GM23338 (cell line): Measurements from ENCODE around the gene FBXL19. TPM values are rescaled to one million over a fixed set of nuclear protein-coding genes. Genes with fewer than 3 reads are reported as not detected.

Experiments
- ATAC-seq: fragments of 200-7000 bp; cut with Tn5 transposase; 3 replicates; pipeline ENCODE4 v1.9.1; 2020
- DNase-seq: peaks from one replicate; pipeline ENCODE4 v3.0.0-alpha.2; 2015; ENCODE audit warnings: low spot score
- H2AFZ ChIP-seq: fragments of 200-600 bp; sonication (generic); 2 replicates; pipeline ENCODE4 v1.8.0; 2016; ENCODE audit warnings: antibody characterized with exemption, mild to moderate bottlenecking, moderate library complexity
- H3F3A ChIP-seq: fragments of 200-600 bp; sonication (generic); replicated peaks from 2 replicates; pipeline ENCODE4 v1.8.0; 2017; ENCODE audit warnings: antibody characterized with exemption, mixed run types, low read depth
- H3K27ac ChIP-seq: fragments of 200-600 bp; sonication (generic); 2 replicates; pipeline ENCODE4 v1.6.1; 2016; ENCODE audit warnings: low read depth
- H3K27me3 ChIP-seq: fragments of 200-600 bp; sonication (generic); 2 replicates; pipeline ENCODE4 v1.8.0; 2016; ENCODE audit warnings: mild to moderate bottlenecking, mixed run types, moderate library complexity; ENCODE audit not compliant: insufficient read depth
- H3K36me3 ChIP-seq: fragments of 200-600 bp; sonication (generic); 2 replicates; pipeline ENCODE4 v1.8.0; 2016; ENCODE audit warnings: mild to moderate bottlenecking; ENCODE audit not compliant: insufficient read depth
- H3K4me1 ChIP-seq: fragments of 200-600 bp; sonication (generic); 2 replicates; pipeline ENCODE4 v1.8.0; 2016; ENCODE audit warnings: mild to moderate bottlenecking, moderate library complexity; ENCODE audit not compliant: insufficient read depth
- H3K4me2 ChIP-seq: fragments of 200-600 bp; sonication (generic); 2 replicates; pipeline ENCODE4 v1.7.1; 2017; ENCODE audit warnings: mixed run types
- H3K4me3 ChIP-seq: fragments of 200-600 bp; sonication (generic); 2 replicates; pipeline ENCODE4 v1.6.1; 2016; ENCODE audit warnings: mixed run types
- H3K79me2 ChIP-seq: fragments of 200-600 bp; sonication (generic); replicated peaks from 2 replicates; pipeline ENCODE4 v1.8.0; 2017; ENCODE audit warnings: mild to moderate bottlenecking; ENCODE audit not compliant: insufficient read depth
- H3K9me2 ChIP-seq: fragments of 200-600 bp; sonication (generic); 2 replicates; pipeline ENCODE4 v1.8.0; 2017; ENCODE audit not compliant: insufficient read depth
- H4K20me1 ChIP-seq: fragments of 200-600 bp; sonication (generic); replicated peaks from 2 replicates; pipeline ENCODE4 v1.8.0; 2017; ENCODE audit warnings: mild to moderate bottlenecking; ENCODE audit not compliant: insufficient read depth
- H3K27ac Mint-ChIP-seq: 2 replicates; pipeline ENCODE4 v1.8.0; 2020; ENCODE audit warnings: inconsistent platforms, mild to moderate bottlenecking, moderate library complexity, mixed read lengths
- H3K27me3 Mint-ChIP-seq: 3 replicates; pipeline ENCODE4 v1.8.0; 2022; ENCODE audit warnings: low read depth, mild to moderate bottlenecking, moderate library complexity, mixed read lengths, inconsistent platforms; ENCODE audit not compliant: insufficient read depth, poor library complexity
- H3K36me3 Mint-ChIP-seq: 3 replicates; pipeline ENCODE4 v1.8.0; 2021; ENCODE audit warnings: low read depth, mild to moderate bottlenecking, inconsistent platforms, moderate library complexity, mixed read lengths
- H3K4me1 Mint-ChIP-seq: 3 replicates; pipeline ENCODE4 v1.8.0; 2020; ENCODE audit warnings: mild to moderate bottlenecking, inconsistent platforms, mixed read lengths
- H3K4me3 Mint-ChIP-seq: 3 replicates; pipeline ENCODE4 v1.8.0; 2021; ENCODE audit warnings: moderate library complexity, mild to moderate bottlenecking, inconsistent platforms, mixed read lengths
- H3K9me3 Mint-ChIP-seq: 3 replicates; pipeline ENCODE4 v1.8.0; 2020; ENCODE audit warnings: moderate library complexity, mild to moderate bottlenecking, inconsistent platforms, mixed read lengths
- CREB1 ChIP-seq: fragments of 250-450 bp; sonication (Bioruptor Pico); IDR thresholded peaks from 2 replicates; pipeline ENCODE4 v1.5.0; 2020; ENCODE audit warnings: low read depth, mild to moderate bottlenecking, moderate library complexity
- EZH2 ChIP-seq: fragments of 200-600 bp; sonication (generic); IDR thresholded peaks from one replicate; pipeline ENCODE4 v1.8.0; 2017; ENCODE audit warnings: antibody characterized with exemption, mild to moderate bottlenecking, low read depth; ENCODE audit not compliant: unreplicated experiment
- EZH2phosphoT487 ChIP-seq: fragments of 200-600 bp; sonication (generic); IDR thresholded peaks from one replicate; pipeline ENCODE4 v1.8.1; 2018; ENCODE audit warnings: antibody characterized with exemption; ENCODE audit not compliant: unreplicated experiment
- JUNB ChIP-seq: IDR thresholded peaks from one replicate; pipeline ENCODE4 v1.6.1; 2016; ENCODE audit warnings: antibody characterized with exemption; ENCODE audit not compliant: unreplicated experiment
- NANOG ChIP-seq: IDR thresholded peaks from 2 replicates; pipeline ENCODE4 v1.6.1; 2016; ENCODE audit warnings: antibody characterized with exemption, borderline replicate concordance
- POLR2AphosphoS5 ChIP-seq: IDR thresholded peaks from 2 replicates; pipeline ENCODE4 v1.6.1; 2016; ENCODE audit warnings: antibody characterized with exemption, low read depth
- STAT1 ChIP-seq: IDR thresholded peaks from one replicate; pipeline ENCODE4 v1.6.1; 2016; ENCODE audit warnings: antibody characterized with exemption; ENCODE audit not compliant: unreplicated experiment
- ZNF114 ChIP-seq: fragments of 250-450 bp; sonication (Bioruptor Pico); IDR thresholded peaks from 2 replicates; pipeline ENCODE4 v1.5.0; 2020; ENCODE audit warnings: mild to moderate bottlenecking, moderate library complexity
- ZNF331 ChIP-seq: fragments of 250-450 bp; sonication (Bioruptor Pico); IDR thresholded peaks from 2 replicates; pipeline ENCODE4 v1.5.0; 2020; ENCODE audit warnings: low read depth, mild to moderate bottlenecking, moderate library complexity
- polyA plus RNA-seq: library from polyadenylated mRNA; unstranded; fragments of >200 nt; fragmentation: Nextera tagmentation; extraction: Ambion mirVana; gene quantifications from 2 replicates; pipeline ENCODE4 v1.2.1, GENCODE V29; 2016
- total RNA-seq: library from RNA; depleted of rRNA; stranded (reverse); fragments of >200 nt; shearing (Covaris generic); gene quantifications from 2 replicates; pipeline ENCODE4 v1.2.3, GENCODE V29; 2014
- TF ChIP-seq, protein P1 (sequence below), 2 experiments: fragments of 200-600 bp in 1 of 2; sonication (generic) in 1 of 2; conservative IDR thresholded peaks; 2 replicates each; pipeline versions ENCODE4 v1.5.1 to v1.6.1; 2016 to 2017; ENCODE audit warnings: antibody characterized with exemption in 2 of 2, low read depth in 2 of 2, mild to moderate bottlenecking in 2 of 2, moderate library complexity in 1 of 2
- TF ChIP-seq, protein P2 (sequence below): fragments of 250-450 bp; sonication (Bioruptor Pico); IDR thresholded peaks from 2 replicates; pipeline ENCODE4 v1.5.0; 2020; ENCODE audit warnings: mild to moderate bottlenecking, moderate library complexity
- TF ChIP-seq, protein P3 (sequence below): IDR thresholded peaks from one replicate; pipeline ENCODE4 v1.6.1; 2018; ENCODE audit warnings: antibody characterized with exemption; ENCODE audit not compliant: unreplicated experiment
- TF ChIP-seq, protein P4 (sequence below): IDR thresholded peaks from 2 replicates; pipeline ENCODE4 v1.6.1; 2016; ENCODE audit warnings: antibody characterized with exemption

The FBXL19 gene
- total and polyA plus RNA-seq, 2 experiments from 2014 or later: 12.5 to 71.5 TPM

DNA sequence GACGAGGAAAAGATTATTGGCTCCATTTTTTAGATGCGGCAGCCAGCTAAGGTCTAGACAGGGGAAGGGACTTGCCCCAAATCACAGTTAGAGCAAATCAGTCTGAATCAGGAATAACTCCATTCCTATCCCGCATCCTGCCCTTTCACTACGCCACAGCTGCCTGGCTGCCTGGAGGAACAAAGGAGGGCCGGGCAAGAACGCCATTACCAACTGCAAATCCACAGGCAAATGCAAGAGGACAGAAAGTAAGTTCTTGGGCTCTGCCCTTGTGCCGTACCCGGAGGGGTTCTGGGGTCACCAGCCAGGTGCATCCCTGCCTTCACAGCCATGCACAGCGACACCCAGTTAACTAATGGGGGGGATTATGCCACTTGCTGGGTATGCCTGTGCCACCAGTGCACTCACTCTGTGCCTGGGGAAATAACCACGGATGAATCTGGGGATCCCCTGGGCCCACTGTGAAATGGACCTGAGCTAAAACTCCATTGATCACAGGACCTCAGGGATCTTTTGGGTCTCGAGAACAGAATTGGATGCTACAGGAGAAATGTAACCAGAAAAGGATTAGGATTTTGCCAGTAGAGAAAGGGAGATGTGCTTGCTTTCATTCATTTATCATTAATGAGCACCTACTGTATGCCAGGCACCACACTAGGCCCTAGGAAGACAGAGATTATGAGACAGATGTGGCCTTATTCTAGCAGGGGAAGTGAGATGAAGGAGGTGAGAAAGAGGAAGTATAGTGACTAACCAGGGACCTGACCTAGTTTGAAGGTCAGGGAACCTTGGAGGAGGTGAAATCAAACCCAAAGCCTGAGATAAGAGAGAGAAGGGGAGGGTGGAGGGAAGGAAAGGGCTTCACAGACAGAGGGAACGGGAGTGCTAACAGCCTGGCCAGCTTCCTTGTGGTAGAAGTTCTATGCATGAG, 47.2 kb upstream of the FBXL19 start:
- H3K27ac Mint-ChIP-seq: peak overlapping the region; percentile 96
- H3K27ac ChIP-seq: peak overlapping the region; percentile 90
- TF ChIP-seq, protein P1, sequence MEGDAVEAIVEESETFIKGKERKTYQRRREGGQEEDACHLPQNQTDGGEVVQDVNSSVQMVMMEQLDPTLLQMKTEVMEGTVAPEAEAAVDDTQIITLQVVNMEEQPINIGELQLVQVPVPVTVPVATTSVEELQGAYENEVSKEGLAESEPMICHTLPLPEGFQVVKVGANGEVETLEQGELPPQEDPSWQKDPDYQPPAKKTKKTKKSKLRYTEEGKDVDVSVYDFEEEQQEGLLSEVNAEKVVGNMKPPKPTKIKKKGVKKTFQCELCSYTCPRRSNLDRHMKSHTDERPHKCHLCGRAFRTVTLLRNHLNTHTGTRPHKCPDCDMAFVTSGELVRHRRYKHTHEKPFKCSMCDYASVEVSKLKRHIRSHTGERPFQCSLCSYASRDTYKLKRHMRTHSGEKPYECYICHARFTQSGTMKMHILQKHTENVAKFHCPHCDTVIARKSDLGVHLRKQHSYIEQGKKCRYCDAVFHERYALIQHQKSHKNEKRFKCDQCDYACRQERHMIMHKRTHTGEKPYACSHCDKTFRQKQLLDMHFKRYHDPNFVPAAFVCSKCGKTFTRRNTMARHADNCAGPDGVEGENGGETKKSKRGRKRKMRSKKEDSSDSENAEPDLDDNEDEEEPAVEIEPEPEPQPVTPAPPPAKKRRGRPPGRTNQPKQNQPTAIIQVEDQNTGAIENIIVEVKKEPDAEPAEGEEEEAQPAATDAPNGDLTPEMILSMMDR (conservative IDR thresholded peaks at IDR 0.05; ENCODE audit: low read depth in 2 of 2): no peak
- TF ChIP-seq ZNF331 (no peak), NANOG (no peak), EZH2phosphoT487 (no peak), JUNB (no peak), ZNF114 (CRISPR knock-in tag) (no peak), STAT1 (no peak), CREB1 (CRISPR knock-in tag) (no peak), POLR2AphosphoS5 (no peak), EZH2 (no peak)
- TF ChIP-seq, protein P2, sequence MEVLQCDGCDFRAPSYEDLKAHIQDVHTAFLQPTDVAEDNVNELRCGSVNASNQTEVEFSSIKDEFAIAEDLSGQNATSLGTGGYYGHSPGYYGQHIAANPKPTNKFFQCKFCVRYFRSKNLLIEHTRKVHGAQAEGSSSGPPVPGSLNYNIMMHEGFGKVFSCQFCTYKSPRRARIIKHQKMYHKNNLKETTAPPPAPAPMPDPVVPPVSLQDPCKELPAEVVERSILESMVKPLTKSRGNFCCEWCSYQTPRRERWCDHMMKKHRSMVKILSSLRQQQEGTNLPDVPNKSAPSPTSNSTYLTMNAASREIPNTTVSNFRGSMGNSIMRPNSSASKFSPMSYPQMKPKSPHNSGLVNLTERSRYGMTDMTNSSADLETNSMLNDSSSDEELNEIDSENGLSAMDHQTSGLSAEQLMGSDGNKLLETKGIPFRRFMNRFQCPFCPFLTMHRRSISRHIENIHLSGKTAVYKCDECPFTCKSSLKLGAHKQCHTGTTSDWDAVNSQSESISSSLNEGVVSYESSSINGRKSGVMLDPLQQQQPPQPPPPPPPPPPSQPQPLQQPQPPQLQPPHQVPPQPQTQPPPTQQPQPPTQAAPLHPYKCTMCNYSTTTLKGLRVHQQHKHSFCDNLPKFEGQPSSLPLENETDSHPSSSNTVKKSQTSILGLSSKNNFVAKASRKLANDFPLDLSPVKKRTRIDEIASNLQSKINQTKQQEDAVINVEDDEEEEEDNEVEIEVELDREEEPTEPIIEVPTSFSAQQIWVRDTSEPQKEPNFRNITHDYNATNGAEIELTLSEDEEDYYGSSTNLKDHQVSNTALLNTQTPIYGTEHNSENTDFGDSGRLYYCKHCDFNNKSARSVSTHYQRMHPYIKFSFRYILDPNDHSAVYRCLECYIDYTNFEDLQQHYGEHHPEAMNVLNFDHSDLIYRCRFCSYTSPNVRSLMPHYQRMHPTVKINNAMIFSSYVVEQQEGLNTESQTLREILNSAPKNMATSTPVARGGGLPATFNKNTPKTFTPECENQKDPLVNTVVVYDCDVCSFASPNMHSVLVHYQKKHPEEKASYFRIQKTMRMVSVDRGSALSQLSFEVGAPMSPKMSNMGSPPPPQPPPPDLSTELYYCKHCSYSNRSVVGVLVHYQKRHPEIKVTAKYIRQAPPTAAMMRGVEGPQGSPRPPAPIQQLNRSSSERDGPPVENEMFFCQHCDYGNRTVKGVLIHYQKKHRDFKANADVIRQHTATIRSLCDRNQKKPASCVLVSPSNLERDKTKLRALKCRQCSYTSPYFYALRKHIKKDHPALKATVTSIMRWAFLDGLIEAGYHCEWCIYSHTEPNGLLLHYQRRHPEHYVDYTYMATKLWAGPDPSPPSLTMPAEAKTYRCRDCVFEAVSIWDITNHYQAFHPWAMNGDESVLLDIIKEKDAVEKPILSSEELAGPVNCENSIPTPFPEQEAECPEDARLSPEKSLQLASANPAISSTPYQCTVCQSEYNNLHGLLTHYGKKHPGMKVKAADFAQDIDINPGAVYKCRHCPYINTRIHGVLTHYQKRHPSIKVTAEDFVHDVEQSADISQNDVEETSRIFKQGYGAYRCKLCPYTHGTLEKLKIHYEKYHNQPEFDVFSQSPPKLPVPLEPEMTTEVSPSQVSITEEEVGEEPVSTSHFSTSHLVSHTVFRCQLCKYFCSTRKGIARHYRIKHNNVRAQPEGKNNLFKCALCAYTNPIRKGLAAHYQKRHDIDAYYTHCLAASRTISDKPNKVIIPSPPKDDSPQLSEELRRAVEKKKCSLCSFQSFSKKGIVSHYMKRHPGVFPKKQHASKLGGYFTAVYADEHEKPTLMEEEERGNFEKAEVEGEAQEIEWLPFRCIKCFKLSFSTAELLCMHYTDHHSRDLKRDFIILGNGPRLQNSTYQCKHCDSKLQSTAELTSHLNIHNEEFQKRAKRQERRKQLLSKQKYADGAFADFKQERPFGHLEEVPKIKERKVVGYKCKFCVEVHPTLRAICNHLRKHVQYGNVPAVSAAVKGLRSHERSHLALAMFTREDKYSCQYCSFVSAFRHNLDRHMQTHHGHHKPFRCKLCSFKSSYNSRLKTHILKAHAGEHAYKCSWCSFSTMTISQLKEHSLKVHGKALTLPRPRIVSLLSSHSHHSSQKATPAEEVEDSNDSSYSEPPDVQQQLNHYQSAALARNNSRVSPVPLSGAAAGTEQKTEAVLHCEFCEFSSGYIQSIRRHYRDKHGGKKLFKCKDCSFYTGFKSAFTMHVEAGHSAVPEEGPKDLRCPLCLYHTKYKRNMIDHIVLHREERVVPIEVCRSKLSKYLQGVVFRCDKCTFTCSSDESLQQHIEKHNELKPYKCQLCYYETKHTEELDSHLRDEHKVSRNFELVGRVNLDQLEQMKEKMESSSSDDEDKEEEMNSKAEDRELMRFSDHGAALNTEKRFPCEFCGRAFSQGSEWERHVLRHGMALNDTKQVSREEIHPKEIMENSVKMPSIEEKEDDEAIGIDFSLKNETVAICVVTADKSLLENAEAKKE (CRISPR knock-in tag): no peak
- TF ChIP-seq, protein P3, sequence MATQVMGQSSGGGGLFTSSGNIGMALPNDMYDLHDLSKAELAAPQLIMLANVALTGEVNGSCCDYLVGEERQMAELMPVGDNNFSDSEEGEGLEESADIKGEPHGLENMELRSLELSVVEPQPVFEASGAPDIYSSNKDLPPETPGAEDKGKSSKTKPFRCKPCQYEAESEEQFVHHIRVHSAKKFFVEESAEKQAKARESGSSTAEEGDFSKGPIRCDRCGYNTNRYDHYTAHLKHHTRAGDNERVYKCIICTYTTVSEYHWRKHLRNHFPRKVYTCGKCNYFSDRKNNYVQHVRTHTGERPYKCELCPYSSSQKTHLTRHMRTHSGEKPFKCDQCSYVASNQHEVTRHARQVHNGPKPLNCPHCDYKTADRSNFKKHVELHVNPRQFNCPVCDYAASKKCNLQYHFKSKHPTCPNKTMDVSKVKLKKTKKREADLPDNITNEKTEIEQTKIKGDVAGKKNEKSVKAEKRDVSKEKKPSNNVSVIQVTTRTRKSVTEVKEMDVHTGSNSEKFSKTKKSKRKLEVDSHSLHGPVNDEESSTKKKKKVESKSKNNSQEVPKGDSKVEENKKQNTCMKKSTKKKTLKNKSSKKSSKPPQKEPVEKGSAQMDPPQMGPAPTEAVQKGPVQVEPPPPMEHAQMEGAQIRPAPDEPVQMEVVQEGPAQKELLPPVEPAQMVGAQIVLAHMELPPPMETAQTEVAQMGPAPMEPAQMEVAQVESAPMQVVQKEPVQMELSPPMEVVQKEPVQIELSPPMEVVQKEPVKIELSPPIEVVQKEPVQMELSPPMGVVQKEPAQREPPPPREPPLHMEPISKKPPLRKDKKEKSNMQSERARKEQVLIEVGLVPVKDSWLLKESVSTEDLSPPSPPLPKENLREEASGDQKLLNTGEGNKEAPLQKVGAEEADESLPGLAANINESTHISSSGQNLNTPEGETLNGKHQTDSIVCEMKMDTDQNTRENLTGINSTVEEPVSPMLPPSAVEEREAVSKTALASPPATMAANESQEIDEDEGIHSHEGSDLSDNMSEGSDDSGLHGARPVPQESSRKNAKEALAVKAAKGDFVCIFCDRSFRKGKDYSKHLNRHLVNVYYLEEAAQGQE: no peak
- TF ChIP-seq, protein P4, sequence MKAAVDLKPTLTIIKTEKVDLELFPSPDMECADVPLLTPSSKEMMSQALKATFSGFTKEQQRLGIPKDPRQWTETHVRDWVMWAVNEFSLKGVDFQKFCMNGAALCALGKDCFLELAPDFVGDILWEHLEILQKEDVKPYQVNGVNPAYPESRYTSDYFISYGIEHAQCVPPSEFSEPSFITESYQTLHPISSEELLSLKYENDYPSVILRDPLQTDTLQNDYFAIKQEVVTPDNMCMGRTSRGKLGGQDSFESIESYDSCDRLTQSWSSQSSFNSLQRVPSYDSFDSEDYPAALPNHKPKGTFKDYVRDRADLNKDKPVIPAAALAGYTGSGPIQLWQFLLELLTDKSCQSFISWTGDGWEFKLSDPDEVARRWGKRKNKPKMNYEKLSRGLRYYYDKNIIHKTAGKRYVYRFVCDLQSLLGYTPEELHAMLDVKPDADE: no peak
- H3K79me2 ChIP-seq: peaks cover 2% of the 10 kb centered on the region; the same call in 1 of the 2 replicates
- peaks cover 8% of the 10 kb centered on the region for H4K20me1 ChIP-seq
- peaks cover 14% of the 10 kb centered on the region for H3K4me1 ChIP-seq
- H3K9me3 Mint-ChIP-seq: no peaks in the 10 kb centered on the region
- H3K4me3 ChIP-seq: peak overlapping the region; percentile 90
- H2AFZ ChIP-seq: peak overlapping the region; percentile 87
- peak overlapping the region; percentile 90 for H3K4me2 ChIP-seq
- H3F3A ChIP-seq: 0 out of 2 replicates have a peak, but pooled peaks cover 4% of the 10 kb centered on the region
- peaks cover 25% of the 10 kb centered on the region for H3K27me3 Mint-ChIP-seq
- DNase-seq (peak; percentile 33), ATAC-seq (peak; percentile 3)
- peaks cover 11% of the 10 kb centered on the region for H3K4me1 Mint-ChIP-seq
- no peaks in the 10 kb centered on the region for H3K9me2 ChIP-seq
- H3K36me3 Mint-ChIP-seq: peaks cover 17% of the 10 kb centered on the region
- H3K4me3 Mint-ChIP-seq: peak overlapping the region; percentile 92
- peaks cover 38% of the 10 kb centered on the region for H3K27me3 ChIP-seq
- H3K36me3 ChIP-seq: no peaks in the 10 kb centered on the region
